ENCODE measurements around the gene GALNT1. TPM values are rescaled to one million over a fixed set of nuclear protein-coding genes. Genes with fewer than 3 reads are reported as not detected.

The GALNT1 gene
- total and polyA plus RNA-seq, 2 of the 4 experiments (the other 2 are of a cell fraction), result 24.9 to 43.9 TPM

GRCh38 chr18:35680139-35680551, 98.6 kb downstream of the GALNT1 start:
- H3K9ac ChIP-seq (ENCODE audit: low read depth, low read length), result no peak overlapping the region
- H2AK9ac ChIP-seq (replicated peaks; ENCODE audit: low read depth, low read length, poor library complexity), result no peak overlapping the region
- no peak overlapping the region for H2BK5ac ChIP-seq (ENCODE audit: low read depth, low read length, poor library complexity, severe bottlenecking)
- H3K9me3 ChIP-seq (ENCODE audit: control insufficient read depth, insufficient read depth, low read length), result no peaks in the 10 kb centered on the region
- H2BK20ac ChIP-seq (ENCODE audit: low read depth, low read length), result no peak overlapping the region
- intact Hi-C loops (cut with micrococcal nuclease), result loop anchor here (5.0 kb wide), 1 partner anchor 88 kb away; no protein-coding TSS in a partner anchor
- CTCF ChIA-PET, result no interaction called here
- dilution Hi-C loops (cut with HindIII; ENCODE audit: low sequenced_read_pairs, unreplicated experiment), result no loop called here
- no peak overlapping the region for H4K8ac ChIP-seq (ENCODE audit: low read depth in 2 of 2, low read length in 2 of 2)
- DNase-seq (no peak), ATAC-seq (ENCODE audit: low read depth) (no peak)
- no peak overlapping the region for H2AK5ac ChIP-seq (ENCODE audit: low read depth, low read length)
- no peak overlapping the region for H4K5ac ChIP-seq (ENCODE audit: low read depth, low read length)
- no peaks in the 10 kb centered on the region; the same call in 1 of the 2 replicates for H3K9me1 ChIP-seq (ENCODE audit: insufficient read depth, low read length)
- H4K91ac ChIP-seq (ENCODE audit: insufficient read depth, low read depth, low read length), result no peak overlapping the region
- in situ Hi-C loops (cut with MboI; ENCODE audit: low sequenced_read_pairs), result no loop called here
- no peak overlapping the region for H3K18ac ChIP-seq (ENCODE audit: low read depth, low read length)
- no peak overlapping the region for H3K56ac ChIP-seq (ENCODE audit: extremely low read depth, insufficient read depth, low read length)
- H3K36me3 ChIP-seq (ENCODE audit: control insufficient read depth, insufficient read depth, low read length), result peaks cover 5% of the 10 kb centered on the region
- POLR2A ChIA-PET (ENCODE audit: unreplicated experiment), result no interaction called here
- H3K27me3 ChIP-seq (ENCODE audit: control insufficient read depth, insufficient read depth, low read length), result no peaks in the 10 kb centered on the region
- no peak overlapping the region for H3K4ac ChIP-seq (ENCODE audit: low read depth, low read length)
- H3K23ac ChIP-seq (ENCODE audit: low read depth, low read length), result no peak overlapping the region
- no peak for TF ChIP-seq MXI1 (IDR thresholded peaks at IDR 0.05; ENCODE audit: borderline replicate concordance, low read depth, low read length)
- TF ChIP-seq RFX5 (IDR thresholded peaks at IDR 0.05; ENCODE audit: low read depth, low read length), result no peak
- TF ChIP-seq, protein P1, sequence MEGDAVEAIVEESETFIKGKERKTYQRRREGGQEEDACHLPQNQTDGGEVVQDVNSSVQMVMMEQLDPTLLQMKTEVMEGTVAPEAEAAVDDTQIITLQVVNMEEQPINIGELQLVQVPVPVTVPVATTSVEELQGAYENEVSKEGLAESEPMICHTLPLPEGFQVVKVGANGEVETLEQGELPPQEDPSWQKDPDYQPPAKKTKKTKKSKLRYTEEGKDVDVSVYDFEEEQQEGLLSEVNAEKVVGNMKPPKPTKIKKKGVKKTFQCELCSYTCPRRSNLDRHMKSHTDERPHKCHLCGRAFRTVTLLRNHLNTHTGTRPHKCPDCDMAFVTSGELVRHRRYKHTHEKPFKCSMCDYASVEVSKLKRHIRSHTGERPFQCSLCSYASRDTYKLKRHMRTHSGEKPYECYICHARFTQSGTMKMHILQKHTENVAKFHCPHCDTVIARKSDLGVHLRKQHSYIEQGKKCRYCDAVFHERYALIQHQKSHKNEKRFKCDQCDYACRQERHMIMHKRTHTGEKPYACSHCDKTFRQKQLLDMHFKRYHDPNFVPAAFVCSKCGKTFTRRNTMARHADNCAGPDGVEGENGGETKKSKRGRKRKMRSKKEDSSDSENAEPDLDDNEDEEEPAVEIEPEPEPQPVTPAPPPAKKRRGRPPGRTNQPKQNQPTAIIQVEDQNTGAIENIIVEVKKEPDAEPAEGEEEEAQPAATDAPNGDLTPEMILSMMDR (conservative IDR thresholded peaks at IDR 0.05; ENCODE audit: low read depth, low read length), result no peak
- TF ChIP-seq USF2 (IDR thresholded peaks at IDR 0.05; ENCODE audit: low read depth, low read length), result no peak
- no peak for TF ChIP-seq MAFK (IDR thresholded peaks at IDR 0.05; ENCODE audit: low read depth, low read length)
- no peak overlapping the region for H2AFZ ChIP-seq (replicated peaks; ENCODE audit: low read length, poor library complexity)
- no peaks in the 10 kb centered on the region; a peak in 1 of 4 replicates for H3K79me1 ChIP-seq (ENCODE audit: low read depth in 1 of 2, low read length in 2 of 2)
- no peak overlapping the region for H3K27ac ChIP-seq (ENCODE audit: insufficient read depth, low read length)
- no peak overlapping the region for H2BK15ac ChIP-seq (ENCODE audit: low read depth, low read length)
- H3K4me2 ChIP-seq (ENCODE audit: low read depth, low read length), result no peak overlapping the region
- BruUV-seq (replicated peaks), result no TSS peak
- peaks cover 6% of the 10 kb centered on the region for H3K4me1 ChIP-seq (ENCODE audit: control insufficient read depth, insufficient read depth, low read length)
- H3K4me3 ChIP-seq (ENCODE audit: insufficient read depth, low read depth, low read length), result no peak overlapping the region
- H4K20me1 ChIP-seq (ENCODE audit: insufficient read depth, low read length), result no peaks in the 10 kb centered on the region
- H2BK120ac ChIP-seq (ENCODE audit: low read depth, low read length), result no peak overlapping the region
- no peak overlapping the region for H3K14ac ChIP-seq (replicated peaks; ENCODE audit: low read depth, low read length)
